ENCODE results near the gene IRX3. TPM values are rescaled to one million over a fixed set of nuclear protein-coding genes. Genes with fewer than 3 reads are reported as not detected.

IRX3 gene
- total RNA-seq = 18.9 TPM

GRCh38 chr16:54286366-54287130 lies at the start of gene IRX3:
Gene IRX3, minus strand, starts transcription at chr16:54286787. Its CDS starts 737 bp downstream, at chr16:54286050.

Data from metanephros (tissue), 1 donor.